ENCODE measurements around the gene ABLIM3. TPM values are rescaled to one million over a fixed set of nuclear protein-coding genes. Genes with fewer than 3 reads are reported as not detected.
A peak's percentile ranks its signal among the peaks of the same experiment; 100 is the strongest.

The ABLIM3 gene
- total and polyA plus RNA-seq, 9 of the 15 experiments (the other 6 are each of a cell fraction or from before 2014, with no cell fraction given) = 0.03 to 0.38 (median 0.11) TPM

- TF ChIP-seq ZC3H4 (CRISPR knock-in tag; IDR thresholded peaks at IDR 0.05; ENCODE audit: borderline replicate concordance) = no peak
- TF ChIP-seq ZNF175 (CRISPR knock-in tag; IDR thresholded peaks at IDR 0.05; ENCODE audit: low read depth) = peak; percentile 87; the same call in 1 of the 2 replicates
- TF ChIP-seq ZFP91 (CRISPR knock-in tag; IDR thresholded peaks at IDR 0.05) = no peak
- TF ChIP-seq PCBP1 (IDR thresholded peaks at IDR 0.05; ENCODE audit: low read depth, low read length, poor library complexity, severe bottlenecking) = no peak
- TF ChIP-seq ZNF12 (CRISPR knock-in tag; IDR thresholded peaks at IDR 0.05) = no peak
- peak; percentile 90 for TF ChIP-seq ETV1 (tag; conservative IDR thresholded peaks at IDR 0.05; ENCODE audit: low read depth)
- TF ChIP-seq CCAR2 (IDR thresholded peaks at IDR 0.05; ENCODE audit: low read depth, low read length) = no peak
- no peak for TF ChIP-seq CBX5 (IDR thresholded peaks at IDR 0.05; ENCODE audit: borderline replicate concordance, low read depth)
- no peak for TF ChIP-seq CTCF (IDR thresholded peaks at IDR 0.05 in 2 of 3, conservative IDR thresholded peaks at IDR 0.05 in 1 of 3; ENCODE audit: insufficient read depth in 2 of 3, low read depth in 1 of 3, low read length in 3 of 3)
- TF ChIP-seq, protein P1, sequence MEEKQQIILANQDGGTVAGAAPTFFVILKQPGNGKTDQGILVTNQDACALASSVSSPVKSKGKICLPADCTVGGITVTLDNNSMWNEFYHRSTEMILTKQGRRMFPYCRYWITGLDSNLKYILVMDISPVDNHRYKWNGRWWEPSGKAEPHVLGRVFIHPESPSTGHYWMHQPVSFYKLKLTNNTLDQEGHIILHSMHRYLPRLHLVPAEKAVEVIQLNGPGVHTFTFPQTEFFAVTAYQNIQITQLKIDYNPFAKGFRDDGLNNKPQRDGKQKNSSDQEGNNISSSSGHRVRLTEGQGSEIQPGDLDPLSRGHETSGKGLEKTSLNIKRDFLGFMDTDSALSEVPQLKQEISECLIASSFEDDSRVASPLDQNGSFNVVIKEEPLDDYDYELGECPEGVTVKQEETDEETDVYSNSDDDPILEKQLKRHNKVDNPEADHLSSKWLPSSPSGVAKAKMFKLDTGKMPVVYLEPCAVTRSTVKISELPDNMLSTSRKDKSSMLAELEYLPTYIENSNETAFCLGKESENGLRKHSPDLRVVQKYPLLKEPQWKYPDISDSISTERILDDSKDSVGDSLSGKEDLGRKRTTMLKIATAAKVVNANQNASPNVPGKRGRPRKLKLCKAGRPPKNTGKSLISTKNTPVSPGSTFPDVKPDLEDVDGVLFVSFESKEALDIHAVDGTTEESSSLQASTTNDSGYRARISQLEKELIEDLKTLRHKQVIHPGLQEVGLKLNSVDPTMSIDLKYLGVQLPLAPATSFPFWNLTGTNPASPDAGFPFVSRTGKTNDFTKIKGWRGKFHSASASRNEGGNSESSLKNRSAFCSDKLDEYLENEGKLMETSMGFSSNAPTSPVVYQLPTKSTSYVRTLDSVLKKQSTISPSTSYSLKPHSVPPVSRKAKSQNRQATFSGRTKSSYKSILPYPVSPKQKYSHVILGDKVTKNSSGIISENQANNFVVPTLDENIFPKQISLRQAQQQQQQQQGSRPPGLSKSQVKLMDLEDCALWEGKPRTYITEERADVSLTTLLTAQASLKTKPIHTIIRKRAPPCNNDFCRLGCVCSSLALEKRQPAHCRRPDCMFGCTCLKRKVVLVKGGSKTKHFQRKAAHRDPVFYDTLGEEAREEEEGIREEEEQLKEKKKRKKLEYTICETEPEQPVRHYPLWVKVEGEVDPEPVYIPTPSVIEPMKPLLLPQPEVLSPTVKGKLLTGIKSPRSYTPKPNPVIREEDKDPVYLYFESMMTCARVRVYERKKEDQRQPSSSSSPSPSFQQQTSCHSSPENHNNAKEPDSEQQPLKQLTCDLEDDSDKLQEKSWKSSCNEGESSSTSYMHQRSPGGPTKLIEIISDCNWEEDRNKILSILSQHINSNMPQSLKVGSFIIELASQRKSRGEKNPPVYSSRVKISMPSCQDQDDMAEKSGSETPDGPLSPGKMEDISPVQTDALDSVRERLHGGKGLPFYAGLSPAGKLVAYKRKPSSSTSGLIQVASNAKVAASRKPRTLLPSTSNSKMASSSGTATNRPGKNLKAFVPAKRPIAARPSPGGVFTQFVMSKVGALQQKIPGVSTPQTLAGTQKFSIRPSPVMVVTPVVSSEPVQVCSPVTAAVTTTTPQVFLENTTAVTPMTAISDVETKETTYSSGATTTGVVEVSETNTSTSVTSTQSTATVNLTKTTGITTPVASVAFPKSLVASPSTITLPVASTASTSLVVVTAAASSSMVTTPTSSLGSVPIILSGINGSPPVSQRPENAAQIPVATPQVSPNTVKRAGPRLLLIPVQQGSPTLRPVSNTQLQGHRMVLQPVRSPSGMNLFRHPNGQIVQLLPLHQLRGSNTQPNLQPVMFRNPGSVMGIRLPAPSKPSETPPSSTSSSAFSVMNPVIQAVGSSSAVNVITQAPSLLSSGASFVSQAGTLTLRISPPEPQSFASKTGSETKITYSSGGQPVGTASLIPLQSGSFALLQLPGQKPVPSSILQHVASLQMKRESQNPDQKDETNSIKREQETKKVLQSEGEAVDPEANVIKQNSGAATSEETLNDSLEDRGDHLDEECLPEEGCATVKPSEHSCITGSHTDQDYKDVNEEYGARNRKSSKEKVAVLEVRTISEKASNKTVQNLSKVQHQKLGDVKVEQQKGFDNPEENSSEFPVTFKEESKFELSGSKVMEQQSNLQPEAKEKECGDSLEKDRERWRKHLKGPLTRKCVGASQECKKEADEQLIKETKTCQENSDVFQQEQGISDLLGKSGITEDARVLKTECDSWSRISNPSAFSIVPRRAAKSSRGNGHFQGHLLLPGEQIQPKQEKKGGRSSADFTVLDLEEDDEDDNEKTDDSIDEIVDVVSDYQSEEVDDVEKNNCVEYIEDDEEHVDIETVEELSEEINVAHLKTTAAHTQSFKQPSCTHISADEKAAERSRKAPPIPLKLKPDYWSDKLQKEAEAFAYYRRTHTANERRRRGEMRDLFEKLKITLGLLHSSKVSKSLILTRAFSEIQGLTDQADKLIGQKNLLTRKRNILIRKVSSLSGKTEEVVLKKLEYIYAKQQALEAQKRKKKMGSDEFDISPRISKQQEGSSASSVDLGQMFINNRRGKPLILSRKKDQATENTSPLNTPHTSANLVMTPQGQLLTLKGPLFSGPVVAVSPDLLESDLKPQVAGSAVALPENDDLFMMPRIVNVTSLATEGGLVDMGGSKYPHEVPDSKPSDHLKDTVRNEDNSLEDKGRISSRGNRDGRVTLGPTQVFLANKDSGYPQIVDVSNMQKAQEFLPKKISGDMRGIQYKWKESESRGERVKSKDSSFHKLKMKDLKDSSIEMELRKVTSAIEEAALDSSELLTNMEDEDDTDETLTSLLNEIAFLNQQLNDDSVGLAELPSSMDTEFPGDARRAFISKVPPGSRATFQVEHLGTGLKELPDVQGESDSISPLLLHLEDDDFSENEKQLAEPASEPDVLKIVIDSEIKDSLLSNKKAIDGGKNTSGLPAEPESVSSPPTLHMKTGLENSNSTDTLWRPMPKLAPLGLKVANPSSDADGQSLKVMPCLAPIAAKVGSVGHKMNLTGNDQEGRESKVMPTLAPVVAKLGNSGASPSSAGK (IDR thresholded peaks at IDR 0.05) = peak; percentile 59; the same call in 1 of the 2 replicates
- no peak for TF ChIP-seq ZNF3 (CRISPR knock-in tag; IDR thresholded peaks at IDR 0.05)
These were observed 99.2 kb downstream of the ABLIM3 start (continued) for GRCh38 chr5:149240354-149240998.

Data from K562 (cell line).